Measurements from ENCODE around the gene ANP32A.

The ANP32A gene

DNA sequence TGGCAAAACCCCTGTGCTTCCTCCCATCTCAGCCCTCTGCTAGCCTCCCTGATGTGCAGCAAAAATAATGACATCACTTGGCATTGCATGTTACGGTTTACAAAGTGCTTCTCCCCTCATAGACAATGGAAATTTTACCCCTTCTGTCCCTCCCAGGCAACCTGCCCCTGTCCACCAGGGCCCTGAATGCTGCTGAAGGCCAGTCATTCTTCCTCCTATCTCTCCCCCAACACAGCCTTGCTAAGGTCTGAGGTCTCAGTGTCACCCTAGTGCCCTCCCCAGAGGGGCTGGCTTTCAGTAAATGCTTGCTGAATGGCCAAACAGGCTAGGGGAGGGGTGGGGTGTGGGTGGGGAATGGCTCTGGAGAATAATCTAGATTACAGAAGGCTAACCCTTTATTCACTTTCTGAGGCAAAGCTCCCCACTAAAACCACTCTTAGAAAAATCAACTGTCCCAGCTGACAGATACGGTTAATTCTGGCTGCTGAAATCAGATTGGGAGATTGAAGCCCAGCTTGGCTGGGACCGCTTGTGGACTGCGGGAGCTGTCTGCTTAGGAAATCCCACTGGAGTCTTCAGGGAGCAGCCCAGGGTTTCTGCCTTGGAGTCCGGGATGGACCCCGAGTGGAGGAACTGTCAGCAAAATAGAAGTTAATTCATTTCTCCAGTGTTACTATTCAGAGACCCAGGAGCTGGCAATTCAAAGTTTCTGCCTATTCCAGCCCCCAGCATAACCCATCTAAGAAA, 22.9 kb downstream of the ANP32A start:
- DNase-seq (ENCODE audit: low spot score): no peak

DNA sequence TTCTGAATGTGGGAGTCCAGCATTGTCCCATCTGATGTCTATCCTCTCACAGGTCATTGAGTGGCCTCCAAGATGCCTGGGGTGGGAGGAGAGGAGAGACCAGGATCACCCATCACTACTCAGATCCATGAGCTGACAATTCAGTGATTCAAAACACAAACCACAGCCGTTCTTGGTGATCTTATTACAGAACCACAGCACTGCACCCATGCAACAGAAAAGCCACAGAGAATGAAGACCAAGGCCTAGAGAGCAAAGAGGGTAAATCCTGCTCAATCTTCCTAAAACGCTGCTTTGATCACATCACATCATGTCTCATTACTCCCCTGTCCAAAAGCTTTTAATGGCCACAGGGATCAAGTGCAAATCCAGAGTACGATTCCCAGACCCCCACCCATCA, 23.5 kb downstream of the ANP32A start:
- DNase-seq (ENCODE audit: low spot score): no peak

DNA sequence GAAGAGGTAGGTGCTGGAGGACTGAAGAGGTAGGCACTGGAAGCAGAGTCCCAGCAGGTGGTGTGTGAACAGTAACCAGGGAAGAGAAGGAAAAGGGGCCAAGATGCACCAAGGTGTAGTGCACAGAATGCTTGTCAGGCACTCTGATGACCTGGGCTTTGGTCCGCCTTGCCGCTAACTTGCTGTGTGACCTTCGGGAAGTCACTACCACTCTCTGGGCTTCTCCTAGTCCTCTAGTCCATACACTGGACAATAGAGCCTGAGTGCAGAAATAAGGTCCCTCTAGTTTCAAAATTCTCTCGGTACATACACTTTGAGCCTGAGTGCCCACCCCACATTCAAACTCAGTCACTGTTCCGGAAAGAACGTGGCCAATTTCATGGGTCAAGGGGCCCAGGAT, 24.1 kb downstream of the ANP32A start:
- no peak for DNase-seq (ENCODE audit: low spot score)

DNA sequence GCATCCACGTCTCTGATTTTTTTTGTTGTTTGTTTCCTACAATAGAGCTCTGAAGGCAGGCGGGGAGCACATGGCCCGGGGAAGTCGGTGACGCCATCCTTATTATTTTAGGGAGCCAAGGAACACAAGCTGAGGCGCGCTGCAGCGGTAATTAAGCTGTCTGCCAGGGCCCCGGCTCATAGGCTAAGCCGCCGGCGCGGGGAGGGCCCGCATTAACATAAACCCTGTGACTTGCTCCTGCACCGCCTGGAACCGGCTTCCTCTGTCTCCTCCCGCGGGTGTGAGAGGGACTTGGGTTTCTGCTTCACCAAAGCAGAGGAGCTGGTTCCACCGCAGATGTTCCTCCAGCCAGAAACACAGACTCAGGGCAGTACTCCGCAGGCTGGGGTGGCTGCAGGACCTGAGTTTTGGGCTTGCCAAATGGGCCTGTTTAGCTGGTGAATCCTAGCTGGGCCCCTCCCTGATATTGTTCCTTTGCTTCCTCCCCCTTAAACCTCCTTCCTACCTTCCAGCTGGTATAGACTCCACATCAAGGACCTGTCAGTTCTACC, 25.3 kb downstream of the ANP32A start:
- peak; percentile 92 for DNase-seq (ENCODE audit: low spot score)

DNA sequence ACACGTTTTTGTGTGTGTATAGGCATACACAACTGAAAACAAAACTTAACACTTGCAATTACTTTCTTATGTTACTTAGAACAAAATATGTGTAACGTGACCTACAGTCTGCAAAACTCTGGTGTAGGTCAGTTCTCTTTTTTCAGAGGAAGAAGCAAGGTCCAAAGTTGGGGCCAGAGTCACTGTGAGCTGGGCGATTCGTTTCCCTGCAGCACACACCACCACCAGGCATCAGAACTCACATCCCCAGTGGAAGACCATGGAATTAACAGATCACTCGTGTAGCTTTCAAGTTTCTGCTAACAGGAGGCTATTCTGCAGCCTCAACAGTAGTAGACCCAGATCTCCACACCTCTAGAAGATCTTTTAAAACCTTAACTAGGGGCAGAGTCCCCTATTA, 25.8 kb downstream of the ANP32A start:
- DNase-seq (ENCODE audit: low spot score): no peak

DNA sequence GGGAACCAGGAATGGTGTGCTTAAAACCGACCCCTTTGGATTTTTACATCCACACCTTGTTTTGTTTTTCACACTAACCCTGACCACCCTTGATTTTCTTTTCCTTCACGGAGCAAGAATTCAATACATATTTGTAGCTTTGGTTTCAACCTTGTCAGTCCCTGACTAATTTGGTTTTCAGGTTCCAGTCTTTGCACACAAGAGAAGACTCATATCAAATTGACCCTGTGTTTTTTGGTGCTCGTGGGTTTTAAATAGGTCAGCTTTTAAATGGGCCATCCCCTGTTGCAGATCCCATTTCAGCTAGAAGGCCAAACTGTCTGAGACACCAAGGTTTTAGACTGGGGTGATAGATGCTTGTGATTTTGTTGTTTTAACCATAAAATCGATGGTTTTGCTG, 26.4 kb downstream of the ANP32A start:
- no peak for DNase-seq (ENCODE audit: low spot score)

DNA sequence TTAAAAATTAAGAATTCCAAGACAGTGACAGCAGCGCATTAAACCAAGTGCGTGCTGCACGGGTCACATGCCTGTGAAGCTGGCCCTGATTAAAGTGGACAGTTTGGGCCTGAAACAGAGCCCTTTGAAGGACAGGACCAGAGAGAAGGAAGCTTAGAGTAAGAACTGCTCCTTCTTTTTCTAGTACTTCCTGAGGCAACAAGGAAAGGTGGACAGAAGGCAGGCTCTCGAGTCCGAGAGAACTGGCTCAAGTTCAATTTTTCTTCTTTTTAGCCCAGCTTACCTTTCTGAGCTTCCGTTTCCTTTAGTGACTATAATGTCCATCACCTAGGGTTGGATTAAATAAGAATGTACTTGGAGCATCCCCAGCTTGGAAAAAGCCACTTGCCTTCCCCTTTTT, 26.9 kb downstream of the ANP32A start:
- DNase-seq (ENCODE audit: low spot score): no peak

DNA sequence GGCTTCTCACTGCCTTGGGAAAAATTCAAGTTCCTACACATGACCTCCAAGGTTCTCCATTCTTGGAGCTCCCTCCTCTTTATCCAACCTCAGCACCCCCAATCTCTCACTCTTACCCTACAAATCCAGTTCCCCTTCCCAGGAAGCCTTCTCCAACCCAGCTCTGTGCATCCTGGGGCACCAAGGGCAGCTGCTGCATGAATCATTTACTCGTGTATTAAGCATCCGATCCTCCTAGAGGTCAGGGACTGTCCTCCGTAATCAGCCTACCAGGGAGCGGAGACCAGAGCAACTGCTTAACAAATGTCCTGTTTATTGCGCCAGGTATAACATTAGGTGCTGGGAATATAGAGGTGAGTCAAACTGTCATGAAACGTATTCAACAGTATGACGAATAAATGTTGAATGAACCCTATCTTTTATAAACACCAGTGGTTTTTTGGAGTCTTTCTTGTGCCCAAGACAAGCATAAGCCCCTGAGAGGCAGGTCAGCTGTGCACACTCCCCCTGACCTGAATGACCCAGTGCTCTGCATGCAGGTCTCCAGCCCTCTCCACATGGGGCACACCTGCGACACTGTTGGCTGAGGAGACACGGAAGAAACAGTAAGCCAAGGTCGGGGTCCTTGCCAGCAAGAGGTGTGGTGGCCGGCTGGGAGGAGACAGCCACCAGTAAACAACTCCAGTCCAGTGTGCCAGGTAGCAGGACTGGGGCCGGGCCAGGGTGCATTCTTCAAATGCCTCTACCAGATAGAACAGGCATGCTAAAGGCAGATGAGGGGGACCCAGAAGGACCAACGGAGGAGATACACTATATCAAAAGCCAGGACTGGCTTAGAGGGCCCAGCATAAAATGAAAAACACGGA, 27.6 kb downstream of the ANP32A start:
- DNase-seq (ENCODE audit: low spot score): no peak

DNA sequence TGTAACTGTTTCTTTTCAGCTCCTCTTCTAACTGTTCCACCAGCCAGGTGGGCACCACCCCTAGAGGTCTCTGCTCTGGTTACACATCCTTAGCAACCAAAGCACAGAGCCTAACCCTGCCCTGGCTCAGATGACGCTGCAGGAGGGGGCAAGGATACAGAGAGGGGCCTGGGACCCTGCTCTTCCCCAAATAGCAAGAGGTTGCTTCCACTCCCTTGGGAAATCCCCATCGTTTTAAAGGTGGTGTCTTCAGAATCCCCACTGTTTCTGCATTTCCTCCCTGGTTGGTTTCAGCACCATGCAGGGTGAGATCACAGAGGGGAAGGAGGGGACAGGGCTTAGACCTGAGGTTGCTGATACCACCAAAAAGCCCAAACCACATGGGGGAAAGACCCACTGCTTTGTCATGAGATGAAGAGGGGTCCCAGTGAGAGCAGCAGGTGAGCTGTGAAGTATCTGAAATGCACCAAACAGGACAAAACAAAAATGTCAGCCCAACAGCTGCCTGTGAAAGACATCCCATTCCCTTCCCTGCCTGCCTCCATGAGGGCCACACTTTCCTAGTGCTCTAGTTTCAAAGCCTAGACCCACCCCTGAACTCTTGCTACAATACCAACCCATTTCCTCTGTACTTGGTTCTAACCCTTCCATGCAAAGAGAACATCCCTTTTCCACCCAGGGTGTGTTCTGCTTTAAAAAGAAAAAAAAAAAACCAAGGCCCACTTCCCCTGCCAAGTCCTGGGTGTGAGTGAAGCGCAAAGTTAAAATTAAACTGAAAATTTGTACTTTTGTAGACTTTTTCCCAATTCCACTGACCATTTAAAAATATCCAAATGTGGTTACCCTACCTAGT, 29.0 kb downstream of the ANP32A start:
- DNase-seq (ENCODE audit: low spot score): no peak

DNA sequence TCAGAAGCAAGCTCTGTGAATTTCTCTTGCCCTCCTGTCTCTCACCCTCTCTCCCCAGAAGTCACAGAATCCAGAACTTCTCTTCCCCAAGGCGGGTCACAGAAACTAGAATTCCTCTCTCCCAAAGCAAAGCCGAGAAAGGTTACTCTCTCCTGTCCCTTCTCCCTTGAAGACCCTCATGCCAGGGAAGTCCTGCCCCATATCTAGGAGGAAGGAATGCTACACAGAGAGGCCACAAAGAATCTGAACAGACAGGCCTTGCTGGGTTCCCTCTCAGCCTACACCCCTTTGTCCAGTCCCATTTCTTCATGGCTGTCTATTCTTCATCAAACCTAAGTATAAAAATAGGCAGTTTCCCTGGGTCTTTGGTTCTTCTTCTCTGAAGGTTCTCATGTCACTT, 29.8 kb downstream of the ANP32A start:
- no peak for DNase-seq (ENCODE audit: low spot score)

DNA sequence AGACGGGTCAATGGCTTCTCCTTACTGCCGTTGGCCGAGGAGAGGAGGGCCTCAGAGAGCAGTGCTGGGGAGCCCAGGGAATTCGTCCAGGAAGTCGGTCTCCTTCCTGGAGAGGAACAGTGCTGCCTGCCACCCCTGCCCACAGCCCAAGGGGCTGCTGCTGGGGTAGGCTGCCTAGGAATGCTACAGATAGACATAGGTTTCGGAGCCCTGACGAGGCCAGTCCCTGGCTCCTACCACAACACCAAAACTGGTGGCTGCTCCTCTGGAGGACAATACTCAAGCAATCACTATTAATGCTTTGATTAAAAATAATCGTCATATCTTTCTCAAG, 30.5 kb downstream of the ANP32A start:
- no peak for DNase-seq (ENCODE audit: low spot score)

DNA sequence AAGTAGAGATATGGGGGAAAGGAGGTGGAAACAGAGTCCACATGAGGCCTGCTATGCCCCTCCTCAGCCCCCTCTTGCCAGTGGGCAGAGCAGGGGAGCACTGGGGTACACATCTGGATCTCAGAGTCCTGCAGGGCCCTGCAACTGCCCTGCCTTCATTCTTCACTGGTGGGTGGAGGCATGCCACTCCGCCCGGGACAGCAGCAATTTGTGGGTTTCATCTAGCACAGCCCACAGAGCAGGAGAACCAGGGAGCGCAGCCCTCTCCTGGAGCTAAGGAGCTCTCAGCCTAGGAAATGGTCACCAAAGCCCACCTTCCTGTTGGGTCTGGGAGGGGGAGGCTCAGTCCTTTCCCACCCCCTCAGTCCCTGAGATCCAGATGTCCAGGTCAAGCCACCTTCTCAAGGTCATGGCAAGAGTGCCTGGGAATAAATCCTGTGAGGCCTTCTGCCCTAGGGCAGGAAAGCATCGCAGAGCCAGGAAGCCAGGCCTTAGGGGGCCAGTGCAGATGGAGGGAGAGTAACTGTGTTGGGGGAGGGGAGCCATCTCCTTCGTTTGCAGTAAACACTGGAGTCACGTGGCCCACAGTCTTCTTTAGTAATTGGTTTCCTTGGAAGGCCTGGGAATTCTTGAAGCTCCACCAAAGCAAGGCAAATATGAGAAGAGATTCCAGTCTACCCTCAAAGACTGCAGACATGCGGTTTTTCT, 31.0 kb downstream of the ANP32A start:
- peak; percentile 42 for DNase-seq (ENCODE audit: low spot score)

DNA sequence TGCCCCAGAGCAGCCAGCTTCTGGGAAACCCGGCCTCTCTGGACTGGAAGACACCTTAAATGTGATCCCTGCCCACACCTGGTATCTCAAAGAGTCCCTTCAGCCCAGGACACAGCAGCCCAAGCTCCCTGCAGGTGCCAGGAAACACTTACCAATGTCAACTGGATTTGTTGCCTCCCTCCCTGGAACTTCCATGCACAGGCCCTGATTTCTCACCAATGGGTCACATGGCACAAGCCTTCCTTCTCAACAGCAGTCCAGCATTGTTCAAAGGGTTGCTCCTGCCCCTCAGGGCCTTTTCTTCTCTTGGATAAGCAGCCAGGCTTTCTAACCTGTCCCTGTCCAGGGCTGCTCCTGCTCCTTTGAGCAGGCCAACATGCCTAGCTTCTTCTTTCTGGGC, 31.6 kb downstream of the ANP32A start:
- no peak for DNase-seq (ENCODE audit: low spot score)

DNA sequence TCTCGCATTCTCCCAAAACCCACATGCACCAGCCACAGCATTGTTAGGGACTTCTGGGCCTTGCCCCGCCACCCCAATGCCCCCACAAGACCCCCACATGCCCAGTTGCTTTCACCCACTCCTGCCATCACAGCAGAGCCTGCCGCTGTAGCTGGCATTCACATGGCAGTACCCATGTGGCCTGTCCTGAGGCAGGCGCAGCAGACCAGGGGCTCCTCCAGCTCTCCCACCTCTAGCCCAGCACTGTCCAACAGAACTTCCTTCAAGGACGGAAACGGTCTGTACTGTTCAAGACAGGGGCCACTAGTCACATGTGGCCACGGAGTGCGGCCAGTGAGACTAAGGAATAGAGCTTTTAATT, 32.5 kb downstream of the ANP32A start:
- DNase-seq (ENCODE audit: low spot score): no peak

DNA sequence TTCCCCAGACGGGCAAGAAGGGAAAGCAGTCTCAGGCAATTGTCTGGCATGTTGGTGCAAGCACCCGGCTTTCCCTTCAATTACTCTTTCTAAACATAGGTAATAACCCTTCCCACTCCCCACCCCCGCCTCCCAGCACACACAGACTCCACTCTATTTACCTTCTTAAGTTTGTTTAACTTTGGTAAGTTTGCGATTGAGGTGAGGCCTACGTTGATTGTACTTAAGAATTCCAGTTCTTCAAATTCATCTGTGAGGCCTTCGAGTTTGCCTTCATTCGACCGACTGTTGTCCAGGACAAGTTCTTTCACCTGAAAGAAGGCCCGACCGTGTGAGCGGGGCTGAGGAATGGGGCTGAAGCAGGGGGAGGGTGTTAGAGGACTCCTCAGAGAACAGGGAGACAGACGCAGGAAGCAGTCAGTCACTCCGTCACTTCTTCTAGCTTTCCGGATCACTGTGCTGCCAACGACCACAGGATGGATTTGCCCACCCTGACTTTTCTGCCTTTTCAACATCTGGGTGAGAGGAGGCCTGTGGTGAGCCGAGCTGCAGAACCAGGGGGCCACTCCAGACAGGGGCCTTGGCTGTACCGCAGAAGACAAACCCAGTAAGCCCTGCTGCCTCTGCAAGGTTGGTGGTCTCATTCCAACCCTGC, 33.0 kb downstream of the ANP32A start:
- no peak for DNase-seq (ENCODE audit: low spot score)

DNA sequence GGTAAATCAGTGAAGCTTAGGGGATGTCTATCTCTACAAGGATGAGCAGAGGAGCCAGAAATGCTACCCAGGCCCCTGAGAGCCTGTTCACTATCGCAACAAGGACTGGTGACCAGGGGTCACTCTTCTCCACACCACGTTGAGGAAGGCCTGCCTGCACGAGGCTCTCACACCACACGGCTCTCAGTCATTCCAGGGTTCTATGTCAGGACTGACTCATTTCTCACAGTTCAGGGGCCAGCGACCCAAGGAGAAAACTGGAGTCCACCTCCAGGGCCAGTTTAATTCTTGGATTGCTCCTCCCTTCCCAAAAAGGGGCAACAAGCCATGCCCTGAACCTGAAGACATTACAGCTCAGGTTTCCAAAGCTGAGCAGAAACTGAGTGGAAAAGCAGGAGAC, 33.9 kb downstream of the ANP32A start:
- DNase-seq (ENCODE audit: low spot score): no peak

DNA sequence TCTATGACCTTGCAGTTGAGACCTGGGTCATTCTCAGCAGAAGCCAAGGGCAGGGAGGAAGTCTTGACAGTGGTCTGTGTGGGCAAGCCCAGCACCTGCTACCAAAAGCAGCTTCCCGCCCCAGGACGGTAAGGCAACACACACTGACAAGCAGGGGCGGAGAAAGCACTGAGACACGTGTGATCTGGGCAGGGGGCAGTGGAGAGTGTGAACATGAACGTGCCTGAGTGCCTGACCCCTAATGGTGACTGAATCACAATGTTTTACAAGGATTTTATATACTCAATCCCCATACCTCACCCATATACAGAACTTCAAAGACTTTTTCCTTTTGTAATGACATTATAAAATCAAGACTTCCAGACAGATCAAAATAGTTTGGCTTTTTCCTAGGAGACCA, 35.2 kb downstream of the ANP32A start:
- DNase-seq (ENCODE audit: low spot score): no peak

DNA sequence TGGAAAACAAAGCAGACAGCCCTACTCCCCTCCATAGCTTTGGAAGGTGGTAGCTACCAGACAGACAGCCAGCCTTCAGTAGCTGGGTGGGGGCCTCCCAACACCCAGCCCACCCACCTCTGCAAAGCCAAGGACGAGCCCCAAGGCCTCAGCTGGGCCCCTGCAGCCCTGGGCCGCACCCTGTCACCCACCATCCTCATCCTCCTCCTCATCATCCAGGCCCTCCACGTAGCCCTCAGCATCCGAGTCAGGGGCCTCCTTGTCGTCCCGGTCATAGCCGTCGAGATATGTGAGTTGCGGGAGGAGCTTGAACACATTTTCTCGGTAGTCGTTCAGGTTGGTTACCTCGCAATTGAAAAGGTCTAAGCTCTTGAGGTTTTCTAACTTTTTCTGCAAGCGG, 36.5 kb downstream of the ANP32A start:
- DNase-seq (ENCODE audit: low spot score): no peak

DNA sequence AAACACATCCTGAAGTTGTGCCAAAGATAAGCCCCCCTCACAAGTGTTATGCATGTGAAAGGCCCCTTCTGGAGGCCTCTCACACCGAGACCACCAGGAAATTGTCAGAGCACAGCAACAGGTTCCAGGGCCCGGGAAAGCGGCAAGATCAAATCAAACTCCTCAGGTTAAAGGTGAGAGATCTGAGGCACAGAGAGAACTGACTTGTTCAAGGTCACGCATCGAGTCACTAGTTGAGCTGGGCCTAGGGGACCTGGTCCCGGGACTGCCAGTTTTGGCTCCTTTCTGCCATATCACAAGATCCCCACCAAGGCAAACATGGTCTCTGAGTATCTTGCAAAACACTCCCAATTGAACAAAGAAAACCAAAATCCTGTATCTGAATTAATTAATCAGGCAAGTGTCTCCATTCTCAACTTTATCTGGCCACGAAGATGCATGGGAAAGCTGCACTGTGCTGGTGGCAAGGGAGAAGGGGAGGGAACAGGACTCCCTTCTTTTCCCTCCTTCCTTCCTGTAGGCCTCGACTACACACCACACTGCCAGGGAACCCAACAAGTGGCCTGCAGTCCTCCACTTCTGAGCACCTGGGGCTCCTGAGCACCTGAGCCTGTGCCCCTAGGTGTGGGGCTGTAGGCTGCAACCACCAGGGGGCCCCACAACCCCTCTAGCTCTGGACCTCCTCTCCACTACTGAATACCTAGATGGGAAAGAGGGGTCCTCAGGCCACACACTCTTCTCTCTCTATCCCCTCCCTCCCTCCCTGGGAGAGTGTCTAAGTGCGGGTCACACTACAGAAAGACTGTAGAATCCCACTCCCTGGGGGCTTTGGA, 37.3 kb downstream of the ANP32A start:
- peak; percentile 22 for DNase-seq (ENCODE audit: low spot score)

DNA sequence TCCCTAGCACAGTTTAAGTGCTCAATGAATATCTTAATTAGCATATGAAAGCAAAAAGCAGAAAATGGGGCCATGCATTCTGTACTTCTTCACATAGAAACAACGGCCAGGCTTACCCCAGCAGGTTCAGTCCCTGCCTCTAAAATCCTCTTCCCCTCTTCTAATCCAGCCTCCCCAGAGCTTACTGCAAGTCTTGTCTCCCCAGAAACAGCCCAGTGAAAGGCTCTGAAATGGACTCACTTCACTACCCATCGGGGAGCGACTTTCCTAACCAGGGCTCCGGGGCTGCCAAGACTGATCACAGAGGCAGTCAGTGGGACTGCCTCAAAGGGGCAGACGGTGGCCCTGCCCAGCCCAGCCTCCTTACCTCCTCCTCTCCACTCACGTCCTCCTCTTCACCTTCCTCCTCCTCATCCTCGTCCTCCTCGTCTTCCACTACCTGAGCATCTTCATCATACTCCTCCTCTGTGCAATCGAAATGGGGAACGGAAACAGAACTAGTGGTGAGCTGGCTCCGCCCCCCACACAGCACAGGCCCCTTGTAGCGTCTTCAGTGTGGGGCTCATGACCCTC, 38.0 kb downstream of the ANP32A start:
- DNase-seq (ENCODE audit: low spot score): no peak

All from AG08395 (cell line).